ENCODE measurements around the gene B3GALT2.
A peak's percentile ranks its signal among the peaks of the same experiment; 100 is the strongest.

The B3GALT2 gene

DNA sequence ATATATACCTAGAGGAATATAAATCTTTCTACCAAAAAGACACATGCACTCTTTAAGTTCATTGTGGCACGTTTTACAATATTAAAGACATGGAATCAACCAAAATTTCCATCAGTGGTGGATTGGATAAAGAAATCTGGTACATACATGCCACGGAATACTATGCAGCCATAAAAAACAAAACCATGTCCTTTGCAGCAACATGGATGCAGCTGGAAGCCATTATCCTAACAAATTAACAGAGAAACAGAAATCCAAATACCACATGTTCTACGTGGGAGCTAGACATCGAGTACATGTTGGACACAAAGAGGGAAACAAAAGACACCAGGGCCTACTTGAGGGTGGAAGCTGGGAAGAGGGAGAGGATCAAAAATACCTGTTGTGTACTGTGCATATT lies 33.0 kb upstream of the B3GALT2 start:
- no peak overlapping the region for H3K4me3 ChIP-seq (ENCODE audit: control insufficient read depth, low read depth, low read length)
- no peak for DNase-seq (ENCODE audit: low read depth)
- TF ChIP-seq, protein P1, sequence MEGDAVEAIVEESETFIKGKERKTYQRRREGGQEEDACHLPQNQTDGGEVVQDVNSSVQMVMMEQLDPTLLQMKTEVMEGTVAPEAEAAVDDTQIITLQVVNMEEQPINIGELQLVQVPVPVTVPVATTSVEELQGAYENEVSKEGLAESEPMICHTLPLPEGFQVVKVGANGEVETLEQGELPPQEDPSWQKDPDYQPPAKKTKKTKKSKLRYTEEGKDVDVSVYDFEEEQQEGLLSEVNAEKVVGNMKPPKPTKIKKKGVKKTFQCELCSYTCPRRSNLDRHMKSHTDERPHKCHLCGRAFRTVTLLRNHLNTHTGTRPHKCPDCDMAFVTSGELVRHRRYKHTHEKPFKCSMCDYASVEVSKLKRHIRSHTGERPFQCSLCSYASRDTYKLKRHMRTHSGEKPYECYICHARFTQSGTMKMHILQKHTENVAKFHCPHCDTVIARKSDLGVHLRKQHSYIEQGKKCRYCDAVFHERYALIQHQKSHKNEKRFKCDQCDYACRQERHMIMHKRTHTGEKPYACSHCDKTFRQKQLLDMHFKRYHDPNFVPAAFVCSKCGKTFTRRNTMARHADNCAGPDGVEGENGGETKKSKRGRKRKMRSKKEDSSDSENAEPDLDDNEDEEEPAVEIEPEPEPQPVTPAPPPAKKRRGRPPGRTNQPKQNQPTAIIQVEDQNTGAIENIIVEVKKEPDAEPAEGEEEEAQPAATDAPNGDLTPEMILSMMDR (conservative IDR thresholded peaks at IDR 0.05; ENCODE audit: control insufficient read depth, insufficient read depth, low read depth, low read length), result no peak

DNA sequence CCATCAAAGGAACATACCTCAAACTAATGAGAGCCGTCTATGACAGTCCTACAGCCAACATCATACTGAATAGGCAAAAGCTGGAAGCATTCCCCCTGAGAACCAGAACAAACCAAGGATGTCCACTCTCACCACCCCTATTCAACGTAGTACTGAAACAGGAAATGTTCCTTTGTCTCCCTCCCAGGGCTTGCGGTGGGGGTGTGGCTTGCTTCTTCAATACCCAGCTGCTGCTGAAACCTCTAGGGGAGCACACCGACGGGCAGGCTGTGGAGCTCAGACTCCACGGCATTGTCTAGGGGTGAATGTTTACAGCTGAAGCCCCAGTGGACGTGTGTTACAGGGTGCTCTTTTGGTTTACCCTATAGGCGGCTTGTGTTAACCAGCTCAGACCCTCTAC lies 30.5 kb upstream of the B3GALT2 start:
- H3K4me3 ChIP-seq (ENCODE audit: control insufficient read depth, low read depth, low read length), result no peak overlapping the region
- TF ChIP-seq, protein P1 (conservative IDR thresholded peaks at IDR 0.05; ENCODE audit: control insufficient read depth, insufficient read depth, low read depth, low read length), result no peak
- DNase-seq (ENCODE audit: low read depth), result no peak

DNA sequence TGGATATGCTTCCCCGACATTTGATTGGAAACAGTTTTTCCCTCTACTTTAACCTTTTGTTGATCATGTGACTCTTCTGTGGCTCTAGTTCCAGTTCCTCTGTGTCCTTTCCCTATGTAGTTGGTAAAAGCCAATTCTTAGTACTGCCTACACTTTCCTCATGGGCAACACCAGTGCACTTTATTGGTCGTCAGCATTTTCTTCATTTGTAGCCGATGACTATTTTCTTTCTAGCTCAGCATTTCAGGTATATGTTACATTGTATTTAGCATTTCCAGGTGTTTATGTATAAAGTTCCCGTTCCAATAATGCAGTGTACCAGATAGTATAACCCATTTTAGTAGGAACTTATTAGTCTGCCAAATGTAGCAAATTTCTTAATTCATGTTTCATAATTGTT lies 27.6 kb upstream of the B3GALT2 start:
- H3K4me3 ChIP-seq (ENCODE audit: control insufficient read depth, low read depth, low read length), result no peak overlapping the region
- TF ChIP-seq, protein P1 (conservative IDR thresholded peaks at IDR 0.05; ENCODE audit: control insufficient read depth, insufficient read depth, low read depth, low read length), result no peak
- DNase-seq (ENCODE audit: low read depth), result no peak

DNA sequence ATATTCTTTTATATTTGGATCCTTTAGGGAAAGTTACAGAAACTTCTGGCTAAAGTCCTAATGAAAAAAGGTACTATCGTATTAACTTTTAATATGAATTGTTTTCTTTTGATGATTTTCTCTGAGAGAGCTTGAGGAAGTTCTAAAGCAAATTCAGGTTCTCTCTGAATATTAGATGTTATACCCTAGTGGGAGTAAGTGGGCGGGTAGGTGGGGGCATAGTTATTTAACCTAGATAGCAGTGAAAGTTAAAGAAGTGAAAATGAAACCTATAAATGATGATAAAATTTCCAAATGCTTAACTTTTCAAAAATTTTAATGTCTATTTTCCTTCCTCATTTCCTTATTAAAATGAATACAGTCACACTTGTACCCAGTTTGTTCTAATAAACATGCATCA lies 26.2 kb upstream of the B3GALT2 start:
- TF ChIP-seq, protein P1 (conservative IDR thresholded peaks at IDR 0.05; ENCODE audit: control insufficient read depth, insufficient read depth, low read depth, low read length), result no peak
- no peak for DNase-seq (ENCODE audit: low read depth)
- H3K4me3 ChIP-seq (ENCODE audit: control insufficient read depth, low read depth, low read length), result no peak overlapping the region

DNA sequence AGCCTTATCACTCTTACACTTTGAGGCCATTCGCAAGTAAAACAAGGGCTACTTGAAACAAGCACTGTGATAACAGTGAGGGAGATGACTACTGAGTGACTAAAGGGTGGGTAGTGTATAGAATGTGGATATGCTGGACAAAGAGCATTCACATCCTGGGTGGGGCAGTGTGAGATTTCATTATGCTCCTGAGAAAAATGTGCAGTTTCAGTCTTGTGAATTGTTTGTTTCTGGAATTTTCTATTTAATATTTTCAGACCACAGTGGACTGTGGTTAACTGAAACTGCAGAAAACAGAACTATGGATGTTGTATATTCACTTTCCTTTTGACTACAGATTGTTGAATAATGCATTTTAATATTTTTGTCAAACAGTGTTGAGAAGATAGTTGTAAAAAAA lies 25.1 kb upstream of the B3GALT2 start:
- H3K4me3 ChIP-seq (ENCODE audit: control insufficient read depth, low read depth, low read length), result no peak overlapping the region
- TF ChIP-seq, protein P1 (conservative IDR thresholded peaks at IDR 0.05; ENCODE audit: control insufficient read depth, insufficient read depth, low read depth, low read length), result no peak
- peak; percentile 85 for DNase-seq (ENCODE audit: low read depth)

DNA sequence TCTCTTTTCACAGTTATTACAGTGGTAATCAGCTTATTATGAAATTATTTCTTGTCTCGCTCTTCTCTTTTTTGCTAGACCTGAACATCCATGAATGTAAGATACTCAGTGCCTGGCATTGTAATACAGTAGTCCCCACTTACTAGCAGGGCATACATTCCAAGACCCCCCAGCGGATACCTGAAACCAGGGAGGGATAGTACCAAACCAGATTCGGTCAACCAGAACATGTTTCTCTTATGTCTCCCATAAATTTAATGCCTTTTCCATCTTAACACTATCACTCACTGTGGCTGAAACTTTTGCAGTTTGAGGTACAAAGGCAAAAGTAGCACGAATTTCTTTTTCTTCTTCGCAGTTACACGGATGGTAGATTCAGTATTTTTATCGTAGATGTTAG lies 24.6 kb upstream of the B3GALT2 start:
- TF ChIP-seq, protein P1 (conservative IDR thresholded peaks at IDR 0.05; ENCODE audit: control insufficient read depth, insufficient read depth, low read depth, low read length), result no peak
- no peak for DNase-seq (ENCODE audit: low read depth)
- no peak overlapping the region for H3K4me3 ChIP-seq (ENCODE audit: control insufficient read depth, low read depth, low read length)

DNA sequence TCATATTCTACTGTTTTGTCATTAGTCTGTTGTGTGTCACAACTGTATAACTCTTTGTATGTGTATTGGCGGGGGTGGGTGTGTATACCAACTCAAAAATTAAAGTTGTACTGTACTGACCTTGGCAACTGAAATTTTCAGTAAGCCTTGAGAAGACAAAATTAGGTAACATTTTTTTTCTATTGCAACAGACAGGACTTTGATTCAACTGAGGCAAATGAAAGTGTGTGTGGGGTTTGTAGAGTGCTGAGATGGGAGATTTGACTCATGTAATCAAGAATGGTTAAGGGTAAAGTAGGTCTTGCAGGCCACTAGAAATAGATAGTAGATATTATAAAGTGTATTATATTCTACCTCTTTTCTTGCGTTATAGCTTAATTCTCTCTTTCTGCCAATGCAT lies 14.6 kb upstream of the B3GALT2 start:
- DNase-seq (ENCODE audit: low read depth), result no peak
- no peak overlapping the region for H3K4me3 ChIP-seq (ENCODE audit: control insufficient read depth, low read depth, low read length)
- TF ChIP-seq, protein P1 (conservative IDR thresholded peaks at IDR 0.05; ENCODE audit: control insufficient read depth, insufficient read depth, low read depth, low read length), result no peak
